Suprapubic skin (tissue), 4 donors: Measurements from ENCODE around the gene CD86. TPM values are rescaled to one million over a fixed set of nuclear protein-coding genes. Genes with fewer than 3 reads are reported as not detected.

Experiments used
- DNase-seq, 2 donors: peaks; one replicate each; pipeline ENCODE4 v3.0.0-alpha.2; 2019; ENCODE audit warnings: low spot score in 2 of 2
- H3K27ac ChIP-seq: fragments of 200-600 bp; sonication (generic); one replicate; pipeline ENCODE4 v1.5.1; 2019
- H3K27me3 ChIP-seq: fragments of 200-600 bp; sonication (generic); one replicate; pipeline ENCODE4 v1.5.1; 2019
- H3K36me3 ChIP-seq: fragments of 200-600 bp; sonication (generic); one replicate; pipeline ENCODE4 v1.5.1; 2019
- H3K4me1 ChIP-seq: fragments of 200-600 bp; sonication (generic); one replicate; pipeline ENCODE4 v1.5.1; 2019
- H3K4me3 ChIP-seq: fragments of 200-600 bp; sonication (generic); one replicate; pipeline ENCODE4 v1.5.1; 2019; ENCODE audit warnings: mild to moderate bottlenecking
- H3K9me3 ChIP-seq: fragments of 200-600 bp; sonication (generic); one replicate; pipeline ENCODE4 v1.5.1; 2019
- EP300 ChIP-seq: sonication (generic); formaldehyde crosslinking; IDR thresholded peaks from one replicate; pipeline ENCODE4 v1.6.1; 2017; ENCODE audit warnings: antibody characterized with exemption
- POLR2A ChIP-seq, 2 donors: fragments of 450-650 bp; IDR thresholded peaks; one replicate each; pipeline ENCODE4 v1.6.1; 2017; ENCODE audit warnings: antibody characterized with exemption in 2 of 2, mild to moderate bottlenecking in 2 of 2, moderate library complexity in 2 of 2
- POLR2AphosphoS5 ChIP-seq, 3 donors: sonication (generic); formaldehyde crosslinking; IDR thresholded peaks; one replicate each; pipeline ENCODE4 v1.6.1; 2017; ENCODE audit warnings: antibody characterized with exemption in 3 of 3
- WGBS: methylation state at CpG from one replicate; pipeline ENCODE4 v1.1.5; 2018; 5-methylcytosine and 5-hydroxymethylcytosine counted together
- total RNA-seq, 4 donors: library from RNA; depleted of rRNA; stranded (reverse); fragments of >200 nt; gene quantifications; one replicate each; pipeline ENCODE4 v1.1.0, GENCODE V29; 2016
- TF ChIP-seq, protein P1 (sequence below), 2 donors: fragments of 200-600 bp in 1 of 2; fragments of 450-650 bp in 1 of 2; sonication (generic) in 1 of 2; IDR thresholded peaks; one replicate each; pipeline ENCODE4 v1.5.1; 2016 to 2019; ENCODE audit warnings: antibody characterized with exemption in 2 of 2, mild to moderate bottlenecking in 1 of 2, moderate library complexity in 1 of 2

CD86 gene
- total RNA-seq, 4 donors from 2014 or later, result 2.2 to 12.2 (median 3.3) TPM

DNA sequence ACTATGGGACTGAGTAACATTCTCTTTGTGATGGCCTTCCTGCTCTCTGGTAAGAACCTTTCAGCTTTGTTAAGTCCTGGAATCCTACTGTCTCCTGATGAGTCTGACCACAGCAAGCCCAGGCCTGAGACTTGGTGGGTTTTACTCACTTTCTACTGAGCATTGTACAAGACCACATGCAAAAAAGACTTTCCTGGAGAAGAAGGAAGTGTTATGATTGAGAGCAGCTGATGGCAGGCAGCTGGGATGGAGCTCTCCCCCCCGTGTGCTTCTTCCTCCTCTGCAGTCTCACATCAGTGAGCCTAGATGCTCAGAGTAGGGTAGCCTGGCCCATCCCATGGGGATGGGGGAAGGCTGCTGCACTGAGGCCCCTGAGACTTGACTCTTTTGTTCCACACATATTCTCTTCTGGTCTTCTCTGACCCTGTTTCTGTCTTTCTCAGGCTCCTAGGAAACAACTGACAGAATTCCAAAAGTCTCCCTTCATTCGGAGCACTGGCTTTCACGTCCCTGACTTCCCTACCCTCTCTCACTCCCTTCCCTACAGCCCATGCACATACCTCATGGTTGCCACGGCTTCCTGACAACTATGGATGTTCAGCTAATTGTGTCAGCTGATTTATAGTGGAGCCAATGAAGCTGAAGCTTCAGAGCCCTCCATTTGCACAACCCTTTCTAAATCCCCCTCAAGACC is 36.6 kb downstream of the CD86 start:
- Histone ChIP-seq H3K9me3 (no peaks in the 10 kb centered on the region), H3K27me3 (no peaks in the 10 kb centered on the region), H3K4me1 (no peaks in the 10 kb centered on the region), H3K27ac (no peak overlapping the region), H3K4me3 (no peak overlapping the region), H3K36me3 (no peaks in the 10 kb centered on the region)
- no peak for TF ChIP-seq POLR2A (IDR thresholded peaks at IDR 0.05)
- no peak for TF ChIP-seq EP300
- TF ChIP-seq POLR2AphosphoS5 (IDR thresholded peaks at IDR 0.05), result no peak
- TF ChIP-seq, protein P1, sequence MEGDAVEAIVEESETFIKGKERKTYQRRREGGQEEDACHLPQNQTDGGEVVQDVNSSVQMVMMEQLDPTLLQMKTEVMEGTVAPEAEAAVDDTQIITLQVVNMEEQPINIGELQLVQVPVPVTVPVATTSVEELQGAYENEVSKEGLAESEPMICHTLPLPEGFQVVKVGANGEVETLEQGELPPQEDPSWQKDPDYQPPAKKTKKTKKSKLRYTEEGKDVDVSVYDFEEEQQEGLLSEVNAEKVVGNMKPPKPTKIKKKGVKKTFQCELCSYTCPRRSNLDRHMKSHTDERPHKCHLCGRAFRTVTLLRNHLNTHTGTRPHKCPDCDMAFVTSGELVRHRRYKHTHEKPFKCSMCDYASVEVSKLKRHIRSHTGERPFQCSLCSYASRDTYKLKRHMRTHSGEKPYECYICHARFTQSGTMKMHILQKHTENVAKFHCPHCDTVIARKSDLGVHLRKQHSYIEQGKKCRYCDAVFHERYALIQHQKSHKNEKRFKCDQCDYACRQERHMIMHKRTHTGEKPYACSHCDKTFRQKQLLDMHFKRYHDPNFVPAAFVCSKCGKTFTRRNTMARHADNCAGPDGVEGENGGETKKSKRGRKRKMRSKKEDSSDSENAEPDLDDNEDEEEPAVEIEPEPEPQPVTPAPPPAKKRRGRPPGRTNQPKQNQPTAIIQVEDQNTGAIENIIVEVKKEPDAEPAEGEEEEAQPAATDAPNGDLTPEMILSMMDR (IDR thresholded peaks at IDR 0.05), result no peak
- WGBS, result 62% methylated on average over 4 of the region's 4 CpGs
- DNase-seq, result no peak

DNA sequence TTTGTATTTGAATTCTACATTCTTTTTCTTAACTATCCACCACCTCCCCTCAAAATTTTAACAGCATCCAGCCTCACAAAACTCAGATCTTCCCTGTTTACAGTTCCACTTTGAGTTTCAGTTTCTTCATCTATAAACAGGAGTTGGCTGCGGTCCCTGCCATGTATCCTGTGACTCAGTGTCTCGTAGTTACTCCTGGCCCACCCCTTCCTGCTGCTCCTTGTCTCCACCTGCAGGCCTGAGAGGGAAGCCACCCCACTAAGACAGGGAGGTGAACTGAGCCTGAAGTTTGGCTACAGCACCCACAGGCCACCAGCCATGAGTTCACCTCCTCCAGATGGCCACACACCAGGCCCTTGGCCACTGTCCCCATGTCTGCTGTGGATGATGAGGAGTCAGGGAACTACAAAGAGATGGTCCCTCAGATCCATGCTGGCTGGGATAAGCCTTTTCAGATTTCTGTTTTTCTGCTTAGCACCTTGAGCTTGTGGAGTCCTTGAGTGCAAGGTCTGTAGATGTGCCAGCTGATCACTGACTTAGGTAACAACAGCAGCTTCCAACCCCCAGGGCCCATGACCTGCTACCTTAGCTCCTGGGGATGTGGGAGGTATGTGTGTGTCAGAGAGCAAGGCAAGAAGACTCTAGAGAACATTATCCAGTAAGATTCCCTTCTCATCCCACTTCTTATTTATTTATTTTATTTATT is 37.5 kb downstream of the CD86 start:
- WGBS, result 42% methylated on average over 2 of the region's 2 CpGs
- Histone ChIP-seq H3K27ac (no peak overlapping the region), H3K27me3 (no peaks in the 10 kb centered on the region), H3K36me3 (no peaks in the 10 kb centered on the region), H3K4me3 (no peak overlapping the region), H3K4me1 (no peaks in the 10 kb centered on the region), H3K9me3 (no peaks in the 10 kb centered on the region)
- DNase-seq, result peak in 1 of 2 donors; percentile 57
- TF ChIP-seq, protein P1 (IDR thresholded peaks at IDR 0.05), result peak in 1 of 2 donors; percentile 26
- no peak for TF ChIP-seq POLR2A (IDR thresholded peaks at IDR 0.05)

DNA sequence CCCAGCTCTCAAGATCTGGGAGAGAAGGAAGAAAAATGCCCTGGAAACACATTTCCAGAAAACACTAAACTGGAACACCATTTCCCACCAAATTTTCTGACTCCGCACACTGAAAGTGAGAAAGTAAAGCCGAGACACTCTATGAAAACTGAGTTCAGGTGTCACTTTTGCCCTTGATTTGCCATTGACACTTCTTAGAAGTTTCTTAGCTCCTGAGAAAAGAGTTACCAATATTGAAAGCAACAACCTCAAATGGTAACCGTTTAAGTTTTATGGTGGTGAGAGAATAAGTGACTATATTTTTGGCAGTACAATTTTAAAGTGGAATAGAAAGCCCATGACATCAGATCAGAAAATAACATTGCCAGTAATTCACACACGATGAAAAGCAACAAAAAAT is 39.0 kb downstream of the CD86 start:
- Histone ChIP-seq H3K36me3 (no peaks in the 10 kb centered on the region), H3K27ac (no peak overlapping the region), H3K9me3 (no peaks in the 10 kb centered on the region), H3K27me3 (no peaks in the 10 kb centered on the region), H3K4me1 (no peaks in the 10 kb centered on the region), H3K4me3 (no peak overlapping the region)
- no peak for DNase-seq
- TF ChIP-seq, protein P1 (IDR thresholded peaks at IDR 0.05), result no peak
- TF ChIP-seq POLR2AphosphoS5 (IDR thresholded peaks at IDR 0.05), result no peak
- no peak for TF ChIP-seq POLR2A (IDR thresholded peaks at IDR 0.05)
- TF ChIP-seq EP300, result no peak
- WGBS, result 80% methylated on average over 4 of the region's 4 CpGs

DNA sequence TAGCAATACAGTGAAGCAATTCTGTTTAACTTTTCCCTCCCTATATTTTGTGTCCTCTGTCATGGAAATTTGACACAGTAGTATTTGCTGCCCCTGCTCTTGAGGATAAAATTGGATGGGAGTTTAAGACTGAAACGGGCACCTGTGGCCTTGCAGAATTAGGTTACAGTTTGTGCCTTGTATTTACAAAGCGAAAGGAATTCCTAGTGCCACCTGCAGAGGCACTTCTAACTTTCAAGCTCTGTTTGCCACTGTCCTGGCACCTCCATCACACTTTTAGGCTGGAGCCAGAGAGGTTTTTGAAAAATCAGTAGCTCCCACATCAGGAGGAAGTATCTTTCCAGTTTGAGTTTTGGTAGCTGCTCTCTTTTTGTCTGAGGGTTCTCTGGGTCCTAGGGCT is 39.5 kb downstream of the CD86 start:
- 92% methylated on average over 2 of the region's 2 CpGs for WGBS
- H3K36me3 ChIP-seq, result no peaks in the 10 kb centered on the region

GRCh38 chr3:122097141-122097540 is 42.0 kb downstream of the CD86 start:
- Histone ChIP-seq H3K36me3 (no peaks in the 10 kb centered on the region), H3K27me3 (no peaks in the 10 kb centered on the region), H3K4me3 (no peak overlapping the region), H3K27ac (no peak overlapping the region), H3K4me1 (no peaks in the 10 kb centered on the region), H3K9me3 (no peaks in the 10 kb centered on the region)
- whole genome bisulfite sequencing, result 59% methylated on average over 3 of the region's 3 CpGs
- TF ChIP-seq EP300, result no peak
- TF ChIP-seq POLR2AphosphoS5 (IDR thresholded peaks at IDR 0.05), result no peak
- no peak for TF ChIP-seq POLR2A (IDR thresholded peaks at IDR 0.05)
- TF ChIP-seq, protein P1 (IDR thresholded peaks at IDR 0.05), result no peak
- no peak for DNase-seq

More for the DNA sequence above, 39.5 kb downstream of the CD86 start:
- TF ChIP-seq POLR2A (IDR thresholded peaks at IDR 0.05) (no peak), EP300 (no peak), POLR2AphosphoS5 (IDR thresholded peaks at IDR 0.05) (no peak)
- TF ChIP-seq, protein P1 (IDR thresholded peaks at IDR 0.05), result no peak
- no peaks in the 10 kb centered on the region for H3K27me3 ChIP-seq
- H3K4me3 ChIP-seq, result no peak overlapping the region
- H3K9me3 ChIP-seq, result no peaks in the 10 kb centered on the region
- no peak overlapping the region for H3K27ac ChIP-seq
- no peak for DNase-seq
- H3K4me1 ChIP-seq, result no peaks in the 10 kb centered on the region
